ENCODE data around the gene EHD3. TPM values are rescaled to one million over a fixed set of nuclear protein-coding genes. Genes with fewer than 3 reads are reported as not detected.

EHD3 gene
- total RNA-seq, 1 donor from 2014 or later: 10.7 TPM

DNA sequence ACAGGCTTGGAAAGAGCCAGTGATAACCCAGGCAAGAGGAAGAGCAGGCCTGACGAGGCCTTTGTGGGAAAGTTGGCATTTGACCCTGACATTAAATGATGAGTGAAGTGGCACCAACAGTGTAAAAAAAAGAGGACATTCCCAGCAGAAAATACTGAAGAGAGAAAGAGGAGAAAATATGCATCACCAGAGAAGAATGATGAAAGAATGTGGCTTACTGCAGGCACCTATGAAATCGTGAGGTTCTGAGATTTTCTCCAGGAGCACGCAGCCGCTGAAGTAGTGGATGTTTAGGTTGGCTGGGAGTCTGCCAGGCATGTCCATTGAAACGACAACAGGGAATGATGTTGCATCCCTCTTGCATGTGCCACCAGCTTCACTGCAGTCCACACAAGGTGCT is 13.8 kb downstream of the EHD3 start:
- no peak for DNase-seq (ENCODE audit: low read depth, low spot score)
- H3K36me3 Mint-ChIP-seq (ENCODE audit: low read depth): peaks cover 6% of the 10 kb centered on the region
- H3K27me3 Mint-ChIP-seq (ENCODE audit: low read depth): no peaks in the 10 kb centered on the region
- H3K9me3 Mint-ChIP-seq: no peaks in the 10 kb centered on the region
- H3K27ac Mint-ChIP-seq (ENCODE audit: unreplicated experiment): peak overlapping the region; percentile 22
- TF ChIP-seq, protein P1, sequence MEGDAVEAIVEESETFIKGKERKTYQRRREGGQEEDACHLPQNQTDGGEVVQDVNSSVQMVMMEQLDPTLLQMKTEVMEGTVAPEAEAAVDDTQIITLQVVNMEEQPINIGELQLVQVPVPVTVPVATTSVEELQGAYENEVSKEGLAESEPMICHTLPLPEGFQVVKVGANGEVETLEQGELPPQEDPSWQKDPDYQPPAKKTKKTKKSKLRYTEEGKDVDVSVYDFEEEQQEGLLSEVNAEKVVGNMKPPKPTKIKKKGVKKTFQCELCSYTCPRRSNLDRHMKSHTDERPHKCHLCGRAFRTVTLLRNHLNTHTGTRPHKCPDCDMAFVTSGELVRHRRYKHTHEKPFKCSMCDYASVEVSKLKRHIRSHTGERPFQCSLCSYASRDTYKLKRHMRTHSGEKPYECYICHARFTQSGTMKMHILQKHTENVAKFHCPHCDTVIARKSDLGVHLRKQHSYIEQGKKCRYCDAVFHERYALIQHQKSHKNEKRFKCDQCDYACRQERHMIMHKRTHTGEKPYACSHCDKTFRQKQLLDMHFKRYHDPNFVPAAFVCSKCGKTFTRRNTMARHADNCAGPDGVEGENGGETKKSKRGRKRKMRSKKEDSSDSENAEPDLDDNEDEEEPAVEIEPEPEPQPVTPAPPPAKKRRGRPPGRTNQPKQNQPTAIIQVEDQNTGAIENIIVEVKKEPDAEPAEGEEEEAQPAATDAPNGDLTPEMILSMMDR (conservative IDR thresholded peaks at IDR 0.05): no peak
- H3K4me3 Mint-ChIP-seq: no peak overlapping the region
- no peaks in the 10 kb centered on the region for H3K4me1 Mint-ChIP-seq

DNA sequence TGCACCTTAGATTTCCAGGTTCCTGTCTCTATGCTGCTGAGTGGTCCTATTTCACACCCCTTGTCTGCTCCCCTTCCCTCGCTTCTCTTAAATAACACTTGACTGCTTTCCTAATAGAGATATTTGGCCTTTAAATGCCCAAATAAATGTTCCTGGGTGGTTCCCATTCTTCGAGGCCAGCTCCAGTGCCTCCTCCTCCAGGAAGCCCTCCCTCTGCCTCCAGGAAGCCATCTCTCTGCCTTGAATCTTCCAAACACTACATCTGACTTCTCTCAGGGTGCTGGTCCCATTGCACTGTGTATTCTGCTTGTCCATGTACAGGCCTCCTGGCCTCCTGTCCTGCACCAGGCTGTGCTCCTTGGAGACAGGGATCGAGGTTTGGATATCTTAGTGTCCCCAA is 14.2 kb downstream of the EHD3 start:
- H3K9me3 Mint-ChIP-seq: no peaks in the 10 kb centered on the region
- H3K4me1 Mint-ChIP-seq: no peaks in the 10 kb centered on the region
- H3K27ac Mint-ChIP-seq (ENCODE audit: unreplicated experiment): no peak overlapping the region
- DNase-seq (ENCODE audit: low read depth, low spot score): no peak
- H3K4me3 Mint-ChIP-seq: no peak overlapping the region
- H3K36me3 Mint-ChIP-seq (ENCODE audit: low read depth): peaks cover 6% of the 10 kb centered on the region
- H3K27me3 Mint-ChIP-seq (ENCODE audit: low read depth): no peaks in the 10 kb centered on the region
- TF ChIP-seq, protein P1 (conservative IDR thresholded peaks at IDR 0.05): no peak

DNA sequence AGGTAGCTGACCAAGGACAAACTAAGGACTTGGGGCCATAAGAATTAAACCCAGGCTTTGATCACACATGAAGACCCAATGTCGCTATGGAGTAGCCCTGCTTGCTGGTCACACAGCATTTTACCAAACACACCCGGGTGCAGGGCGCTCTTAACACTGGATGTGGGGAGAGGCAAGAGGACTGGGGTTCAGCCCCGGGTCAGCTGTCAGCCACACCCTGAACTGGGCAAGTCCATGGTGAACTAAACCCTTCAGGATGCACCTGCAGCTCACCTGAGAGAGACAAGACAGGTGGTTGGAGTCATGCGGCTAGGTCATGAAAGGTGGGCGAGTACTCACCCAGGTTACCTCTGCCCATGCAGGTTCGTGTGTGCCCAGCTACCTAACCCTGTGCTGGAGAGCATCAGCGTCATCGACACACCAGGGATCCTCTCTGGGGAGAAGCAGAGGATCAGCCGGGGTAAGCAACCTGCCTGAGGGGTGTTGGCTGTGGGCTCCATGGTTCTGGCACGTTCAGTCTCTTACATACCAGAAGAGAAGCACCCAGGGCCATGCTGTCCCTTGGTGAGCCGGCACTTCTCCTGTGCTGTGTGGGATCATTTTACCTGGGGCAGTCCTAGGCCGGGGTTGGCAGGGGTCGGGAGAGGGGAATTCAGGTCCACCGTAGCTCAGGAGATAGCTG is 15.2 kb downstream of the EHD3 start:
- DNase-seq (ENCODE audit: low read depth, low spot score): no peak
- Mint-ChIP-seq H3K27me3 (ENCODE audit: low read depth) (no peaks in the 10 kb centered on the region), H3K9me3 (no peaks in the 10 kb centered on the region), H3K4me1 (no peaks in the 10 kb centered on the region), H3K27ac (ENCODE audit: unreplicated experiment) (no peak overlapping the region), H3K4me3 (no peak overlapping the region), H3K36me3 (ENCODE audit: low read depth) (peaks cover 4% of the 10 kb centered on the region)
- TF ChIP-seq, protein P1 (conservative IDR thresholded peaks at IDR 0.05): no peak

DNA sequence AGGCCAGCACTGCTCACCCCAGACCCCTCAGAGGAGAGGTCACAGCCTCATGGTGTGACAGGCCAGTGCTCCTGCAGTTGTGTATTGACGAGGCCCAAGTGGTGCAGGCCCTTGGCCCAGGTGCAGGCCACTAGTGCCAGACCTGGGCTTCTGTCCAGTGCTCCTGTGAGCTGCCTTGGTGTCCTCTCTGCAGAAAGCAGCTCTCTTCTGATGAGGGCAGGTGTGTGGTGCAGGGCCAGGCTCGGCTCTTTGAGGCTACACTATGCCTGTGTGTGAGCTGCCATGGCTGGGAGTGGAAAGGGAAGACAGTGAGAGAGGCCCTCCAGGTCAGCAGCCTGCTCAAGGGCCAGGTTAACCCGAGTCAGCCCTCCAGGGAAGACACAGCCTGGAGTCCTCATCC is 17.1 kb downstream of the EHD3 start:
- TF ChIP-seq, protein P1 (conservative IDR thresholded peaks at IDR 0.05): no peak
- Mint-ChIP-seq H3K36me3 (ENCODE audit: low read depth) (peaks cover 3% of the 10 kb centered on the region), H3K27me3 (ENCODE audit: low read depth) (no peaks in the 10 kb centered on the region), H3K9me3 (no peaks in the 10 kb centered on the region), H3K27ac (ENCODE audit: unreplicated experiment) (no peak overlapping the region), H3K4me1 (peaks cover 1% of the 10 kb centered on the region), H3K4me3 (no peak overlapping the region)
- no peak for DNase-seq (ENCODE audit: low read depth, low spot score)

DNA sequence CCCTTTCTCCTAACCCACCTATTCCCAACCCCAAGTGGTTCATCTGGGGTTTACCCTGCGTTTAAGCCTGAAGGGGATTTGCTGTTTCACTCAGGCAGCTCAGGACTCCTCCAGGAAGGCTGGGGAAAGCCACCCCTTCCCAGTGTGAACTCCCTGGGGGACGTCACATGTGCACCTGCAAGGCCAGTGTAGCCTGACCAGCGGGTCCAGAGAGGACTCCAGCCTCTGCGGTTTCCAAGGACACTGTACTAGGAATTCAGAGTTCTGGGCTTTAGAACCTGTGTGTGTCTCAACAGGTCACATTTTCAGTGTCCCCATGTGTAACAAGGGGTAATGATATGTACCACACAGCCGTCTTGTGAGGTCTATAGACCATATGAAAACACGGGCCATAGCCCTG is 17.9 kb downstream of the EHD3 start:
- Mint-ChIP-seq H3K27ac (ENCODE audit: unreplicated experiment) (no peak overlapping the region), H3K36me3 (ENCODE audit: low read depth) (peaks cover 3% of the 10 kb centered on the region), H3K4me1 (peaks cover 6% of the 10 kb centered on the region), H3K27me3 (ENCODE audit: low read depth) (no peaks in the 10 kb centered on the region), H3K9me3 (no peaks in the 10 kb centered on the region), H3K4me3 (no peak overlapping the region)
- TF ChIP-seq, protein P1 (conservative IDR thresholded peaks at IDR 0.05): no peak
- no peak for DNase-seq (ENCODE audit: low read depth, low spot score)

Data from neural crest cell (in vitro differentiated cells).